Astrocyte (in vitro differentiated cells and primary cell): ENCODE measurements around the gene RGSL1. TPM values are rescaled to one million over a fixed set of nuclear protein-coding genes. Genes with fewer than 3 reads are reported as not detected.

Experiments used
- DNase-seq: peaks from one replicate; pipeline ENCODE4 v3.0.0-alpha.2; 2010; ENCODE audit warnings: low read depth
- FAIRE-seq: peaks from 2 replicates; lab custom pipeline; 2011; peaks lifted over from hg19 to GRCh38; lab: Jason Lieb, UNC
- H2AFZ ChIP-seq: 2 replicates; pipeline ENCODE4 v1.6.0; 2012; ENCODE audit warnings: low read depth, low read length, inconsistent platforms
- H3K27ac ChIP-seq: 2 replicates; pipeline ENCODE4 v1.5.1; 2011; ENCODE audit warnings: low read depth, low read length, inconsistent platforms
- H3K27me3 ChIP-seq: 2 replicates; pipeline ENCODE4 v1.6.0; 2011; ENCODE audit warnings: low read length, inconsistent platforms; ENCODE audit not compliant: insufficient read depth
- H3K36me3 ChIP-seq: 2 replicates; pipeline ENCODE4 v1.5.1; 2011; ENCODE audit warnings: low read length, inconsistent platforms; ENCODE audit not compliant: insufficient read depth
- H3K4me1 ChIP-seq: 2 replicates; pipeline ENCODE4 v1.5.1; 2011; ENCODE audit warnings: low read length, inconsistent platforms; ENCODE audit not compliant: insufficient read depth
- H3K4me2 ChIP-seq: 2 replicates; pipeline ENCODE4 v1.6.0; 2012; ENCODE audit warnings: low read length, inconsistent platforms
- H3K4me3 ChIP-seq: 2 replicates; pipeline ENCODE4 v1.5.1; 2011; ENCODE audit warnings: low read depth, mild to moderate bottlenecking, low read length, inconsistent platforms; ENCODE audit not compliant: insufficient read depth
- H3K79me2 ChIP-seq: 2 replicates; pipeline ENCODE4 v1.6.0; 2012; ENCODE audit warnings: mild to moderate bottlenecking, low read length, inconsistent platforms; ENCODE audit not compliant: insufficient read depth
- H3K9ac ChIP-seq: 2 replicates; pipeline ENCODE4 v1.6.0; 2012; ENCODE audit warnings: mild to moderate bottlenecking, low read length, inconsistent platforms
- H3K9me3 ChIP-seq: 2 replicates; pipeline ENCODE4 v1.5.1; 2012; ENCODE audit warnings: low read depth, mild to moderate bottlenecking, low read length, inconsistent platforms; ENCODE audit not compliant: insufficient read depth
- H4K20me1 ChIP-seq: 2 replicates; pipeline ENCODE4 v1.6.0; 2012; ENCODE audit warnings: low read length, inconsistent platforms; ENCODE audit not compliant: insufficient read depth
- H3K27ac Mint-ChIP-seq: one replicate; pipeline ENCODE4 v1.8.0; 2021; ENCODE audit warnings: mild to moderate bottlenecking, mixed read lengths; ENCODE audit not compliant: unreplicated experiment
- H3K27me3 Mint-ChIP-seq: one replicate; pipeline ENCODE4 v1.8.0; 2021; ENCODE audit warnings: low read depth, mixed read lengths; ENCODE audit not compliant: unreplicated experiment
- H3K36me3 Mint-ChIP-seq: one replicate; pipeline ENCODE4 v1.8.0; 2021; ENCODE audit warnings: low read depth, mixed read lengths; ENCODE audit not compliant: unreplicated experiment
- H3K4me1 Mint-ChIP-seq: one replicate; pipeline ENCODE4 v1.8.0; 2021; ENCODE audit warnings: low read depth, mixed read lengths; ENCODE audit not compliant: unreplicated experiment
- H3K4me3 Mint-ChIP-seq: one replicate; pipeline ENCODE4 v1.8.0; 2021; ENCODE audit warnings: mild to moderate bottlenecking, moderate library complexity, mixed read lengths; ENCODE audit not compliant: unreplicated experiment
- H3K9me3 Mint-ChIP-seq: one replicate; pipeline ENCODE4 v1.8.0; 2021; ENCODE audit warnings: mild to moderate bottlenecking, mixed read lengths; ENCODE audit not compliant: unreplicated experiment
- EZH2 ChIP-seq: IDR thresholded peaks from 2 replicates; pipeline ENCODE4 v1.6.1; 2012; ENCODE audit warnings: mild to moderate bottlenecking, low read length, inconsistent platforms; ENCODE audit not compliant: insufficient read depth
- total RNA-seq: library from RNA; stranded (reverse); gene quantifications from 2 replicates; pipeline ENCODE4 v1.2.1, GENCODE V29; 2021
- TF ChIP-seq, protein P1 (sequence below): IDR thresholded peaks from 2 replicates; pipeline ENCODE4 v1.5.1; 2011; ENCODE audit warnings: low read depth, mild to moderate bottlenecking, inconsistent platforms, low read length, moderate library complexity; ENCODE audit not compliant: insufficient read depth

The RGSL1 gene
- total RNA-seq, 1 donor from 2014 or later = not detected

DNA sequence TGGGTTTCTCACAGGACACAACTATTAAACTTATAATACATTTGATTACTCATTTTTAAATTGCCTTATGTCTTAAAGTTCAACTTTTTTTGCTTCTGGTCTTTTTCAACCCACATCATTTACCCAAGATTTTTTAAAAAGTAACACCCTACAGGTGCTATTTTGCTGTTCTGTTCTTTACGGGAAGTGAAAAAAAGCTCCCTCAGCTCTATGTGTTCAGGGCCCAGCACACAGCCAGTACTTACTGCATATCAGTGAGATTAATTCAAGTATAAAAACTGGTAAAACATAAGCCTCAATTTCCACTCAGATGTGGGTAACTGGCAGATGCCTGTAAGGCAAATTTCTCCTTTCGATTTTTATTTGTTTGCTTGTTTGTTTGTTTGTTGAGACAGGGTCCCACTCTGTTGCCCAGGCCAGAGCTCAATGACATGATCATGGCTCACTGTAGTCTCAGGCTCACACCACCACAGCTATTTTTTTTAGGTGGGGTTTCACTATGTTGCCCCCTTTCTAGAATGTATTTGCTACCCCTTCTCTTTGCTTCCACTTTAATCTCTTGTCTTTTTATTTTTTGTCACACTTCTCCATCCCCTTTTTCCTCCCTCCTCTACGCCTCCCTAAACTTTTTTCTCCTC, 118.8 kb downstream of the RGSL1 start:
- Histone ChIP-seq H3K4me2 (no peak overlapping the region), H3K27me3 (no peaks in the 10 kb centered on the region), H3K4me3 (no peak overlapping the region), H3K27ac (no peak overlapping the region), H4K20me1 (no peaks in the 10 kb centered on the region), H3K79me2 (no peaks in the 10 kb centered on the region), H3K36me3 (no peaks in the 10 kb centered on the region), H3K9ac (no peak overlapping the region), H2AFZ (no peak overlapping the region), H3K9me3 (no peaks in the 10 kb centered on the region), H3K4me1 (no peaks in the 10 kb centered on the region)
- Mint-ChIP-seq H3K9me3 (no peaks in the 10 kb centered on the region), H3K4me3 (no peak overlapping the region), H3K27ac (no peak overlapping the region), H3K27me3 (no peaks in the 10 kb centered on the region), H3K4me1 (peaks cover 2% of the 10 kb centered on the region), H3K36me3 (no peaks in the 10 kb centered on the region)
- FAIRE-seq (no peak), DNase-seq (no peak)
- TF ChIP-seq, protein P1, sequence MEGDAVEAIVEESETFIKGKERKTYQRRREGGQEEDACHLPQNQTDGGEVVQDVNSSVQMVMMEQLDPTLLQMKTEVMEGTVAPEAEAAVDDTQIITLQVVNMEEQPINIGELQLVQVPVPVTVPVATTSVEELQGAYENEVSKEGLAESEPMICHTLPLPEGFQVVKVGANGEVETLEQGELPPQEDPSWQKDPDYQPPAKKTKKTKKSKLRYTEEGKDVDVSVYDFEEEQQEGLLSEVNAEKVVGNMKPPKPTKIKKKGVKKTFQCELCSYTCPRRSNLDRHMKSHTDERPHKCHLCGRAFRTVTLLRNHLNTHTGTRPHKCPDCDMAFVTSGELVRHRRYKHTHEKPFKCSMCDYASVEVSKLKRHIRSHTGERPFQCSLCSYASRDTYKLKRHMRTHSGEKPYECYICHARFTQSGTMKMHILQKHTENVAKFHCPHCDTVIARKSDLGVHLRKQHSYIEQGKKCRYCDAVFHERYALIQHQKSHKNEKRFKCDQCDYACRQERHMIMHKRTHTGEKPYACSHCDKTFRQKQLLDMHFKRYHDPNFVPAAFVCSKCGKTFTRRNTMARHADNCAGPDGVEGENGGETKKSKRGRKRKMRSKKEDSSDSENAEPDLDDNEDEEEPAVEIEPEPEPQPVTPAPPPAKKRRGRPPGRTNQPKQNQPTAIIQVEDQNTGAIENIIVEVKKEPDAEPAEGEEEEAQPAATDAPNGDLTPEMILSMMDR = no peak

DNA sequence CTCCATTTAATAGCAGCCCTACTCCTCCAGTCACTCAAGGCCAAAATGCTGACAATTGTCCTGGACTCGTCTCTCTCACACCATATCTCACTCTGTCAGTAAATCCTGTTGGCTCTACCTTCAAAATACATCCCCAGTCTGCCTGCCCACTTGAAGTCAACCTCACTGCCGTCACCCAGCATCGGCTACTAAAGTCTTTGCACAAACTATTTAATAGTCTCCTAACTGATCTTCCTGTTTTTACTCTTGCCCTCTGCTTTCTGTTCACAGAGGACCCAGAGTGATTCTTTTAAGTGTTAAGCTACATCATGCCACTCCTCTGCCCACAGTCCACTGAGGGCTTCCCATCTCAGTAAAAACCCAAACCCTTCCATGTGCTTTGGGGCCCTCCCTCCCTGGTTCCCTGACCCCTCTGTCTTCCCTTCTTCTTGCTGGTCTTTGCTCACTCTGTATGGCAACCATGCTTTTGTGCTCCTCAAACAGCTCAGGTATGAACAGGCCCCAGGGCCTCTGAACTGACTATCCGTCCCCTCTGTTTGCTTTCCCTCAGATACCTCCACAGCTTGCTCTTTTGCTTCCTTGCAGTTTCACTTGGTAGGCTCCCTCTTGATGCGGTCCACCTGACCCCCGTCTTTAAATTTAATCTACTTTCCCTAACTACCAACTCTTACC, 120.1 kb downstream of the RGSL1 start:
- H3K9ac ChIP-seq = no peak overlapping the region
- no peak for FAIRE-seq
- Mint-ChIP-seq H3K9me3 (no peaks in the 10 kb centered on the region), H3K4me1 (peaks cover 2% of the 10 kb centered on the region), H3K36me3 (no peaks in the 10 kb centered on the region), H3K27me3 (no peaks in the 10 kb centered on the region), H3K4me3 (no peak overlapping the region), H3K27ac (no peak overlapping the region)
- no peaks in the 10 kb centered on the region for H3K79me2 ChIP-seq
- H3K4me2 ChIP-seq = no peak overlapping the region
- no peaks in the 10 kb centered on the region for H3K36me3 ChIP-seq
- no peak overlapping the region for H3K4me3 ChIP-seq
- no peaks in the 10 kb centered on the region for H3K9me3 ChIP-seq
- H3K27ac ChIP-seq = no peak overlapping the region
- H4K20me1 ChIP-seq = no peaks in the 10 kb centered on the region
- no peaks in the 10 kb centered on the region for H3K4me1 ChIP-seq
- no peak for DNase-seq
- no peaks in the 10 kb centered on the region for H3K27me3 ChIP-seq
- no peak overlapping the region for H2AFZ ChIP-seq
- TF ChIP-seq, protein P1 = no peak
- TF ChIP-seq EZH2 = no peak

DNA sequence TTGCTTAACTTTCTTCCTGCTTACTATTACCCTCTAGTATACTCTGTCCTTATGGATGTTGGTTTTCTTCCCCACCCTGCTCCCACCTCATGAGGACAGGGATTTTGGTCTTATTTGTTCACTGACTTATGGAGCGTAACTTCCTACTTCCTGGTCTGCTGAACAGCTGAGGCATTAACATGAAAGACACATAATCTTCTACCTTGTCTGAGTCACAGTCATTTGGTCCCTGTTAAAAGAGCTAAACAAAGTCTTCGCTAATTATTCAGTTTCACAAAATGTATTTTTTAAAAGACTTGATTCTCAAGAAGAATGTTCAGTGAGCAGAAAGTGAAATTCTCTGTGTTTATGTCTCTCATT, 120.6 kb downstream of the RGSL1 start:
- H3K4me1 ChIP-seq = peaks cover 1% of the 10 kb centered on the region
- Mint-ChIP-seq H3K27me3 (no peaks in the 10 kb centered on the region), H3K36me3 (no peaks in the 10 kb centered on the region), H3K27ac (no peak overlapping the region), H3K4me1 (peaks cover 3% of the 10 kb centered on the region), H3K4me3 (no peak overlapping the region), H3K9me3 (no peaks in the 10 kb centered on the region)
- DNase-seq (no peak), FAIRE-seq (no peak)
- no peak overlapping the region for H2AFZ ChIP-seq
- H3K4me3 ChIP-seq = no peak overlapping the region
- H3K9me3 ChIP-seq = no peaks in the 10 kb centered on the region
- H3K4me2 ChIP-seq = no peak overlapping the region
- H3K27ac ChIP-seq = no peak overlapping the region
- no peaks in the 10 kb centered on the region for H3K79me2 ChIP-seq
- H4K20me1 ChIP-seq = no peaks in the 10 kb centered on the region
- H3K9ac ChIP-seq = no peak overlapping the region
- H3K36me3 ChIP-seq = no peaks in the 10 kb centered on the region
- TF ChIP-seq EZH2 = no peak
- TF ChIP-seq, protein P1 = no peak
- no peaks in the 10 kb centered on the region for H3K27me3 ChIP-seq
